ENCODE measurements around the gene HMGN4. TPM values are rescaled to one million over a fixed set of nuclear protein-coding genes. Genes with fewer than 3 reads are reported as not detected.

Gene HMGN4
- total RNA-seq, 1 experiment from 2014 or later: 29.6 TPM

DNA sequence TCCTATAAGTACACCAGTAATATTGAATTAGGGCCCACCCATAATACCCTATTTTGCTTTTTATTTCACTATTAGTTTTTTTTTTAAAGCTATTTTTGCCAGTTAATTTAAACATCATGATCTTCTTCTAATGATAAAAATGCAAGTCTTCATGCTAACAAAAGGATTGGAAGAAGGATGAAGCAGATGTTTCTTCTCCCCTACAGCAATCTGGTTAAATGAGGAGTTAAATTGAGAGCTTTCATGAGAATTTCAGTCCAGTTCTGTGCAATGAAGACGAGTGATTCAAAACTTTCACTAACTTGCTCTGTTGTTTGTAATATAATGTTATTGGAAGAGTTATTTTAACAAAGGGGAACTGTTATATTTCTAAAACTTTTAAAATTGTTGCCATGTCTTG is 3.4 kb downstream of the HMGN4 start:
- ChIA-PET POLR2A (no interaction called here), CTCF (interaction anchor here (0.8 kb wide), 1 partner anchor 10 kb away, joined by 3 read pairs; no protein-coding TSS in a partner anchor)
- H3K4me3 Mint-ChIP-seq (ENCODE audit: unreplicated experiment): no peak overlapping the region
- no peak overlapping the region for H3K4me3 ChIP-seq (ENCODE audit: low read depth, low read length)
- H3K4me1 Mint-ChIP-seq (ENCODE audit: low read depth, unreplicated experiment): peaks cover 14% of the 10 kb centered on the region
- H3K27me3 Mint-ChIP-seq (ENCODE audit: insufficient read depth, unreplicated experiment): peaks cover 2% of the 10 kb centered on the region
- H3K36me3 ChIP-seq (ENCODE audit: control insufficient read depth, insufficient read depth, low read length): no peaks in the 10 kb centered on the region; the same call in 1 of the 2 replicates
- peaks cover 41% of the 10 kb centered on the region for H3K36me3 Mint-ChIP-seq (ENCODE audit: insufficient read depth, unreplicated experiment)
- DNase-seq: no peak
- H3K4me1 ChIP-seq: no peaks in the 10 kb centered on the region
- BruUV-seq (replicated peaks): no TSS peak
- no peak overlapping the region for H3K27ac Mint-ChIP-seq (ENCODE audit: unreplicated experiment)
- no peaks in the 10 kb centered on the region for H3K9me3 Mint-ChIP-seq (ENCODE audit: unreplicated experiment)
- TF ChIP-seq CTCF (IDR thresholded peaks at IDR 0.05; ENCODE audit: insufficient read depth in 1 of 2, low read depth in 1 of 2, low read length in 1 of 2, severe bottlenecking in 1 of 2, unreplicated experiment in 1 of 2): no peak
- no peaks in the 10 kb centered on the region for H3K9me3 ChIP-seq
- H3K27me3 ChIP-seq (replicated peaks; ENCODE audit: control insufficient read depth, insufficient read depth, low read length): no peaks in the 10 kb centered on the region
- intact Hi-C loops (cut with micrococcal nuclease; ENCODE audit: unreplicated experiment): no loop called here

GRCh38 chr6:26543953-26544352 is 5.8 kb downstream of the HMGN4 start:
- H3K36me3 ChIP-seq (ENCODE audit: control insufficient read depth, insufficient read depth, low read length): no peaks in the 10 kb centered on the region; the same call in 1 of the 2 replicates
- H3K27me3 ChIP-seq (replicated peaks; ENCODE audit: control insufficient read depth, insufficient read depth, low read length): no peaks in the 10 kb centered on the region
- H3K4me3 Mint-ChIP-seq (ENCODE audit: unreplicated experiment): no peak overlapping the region
- H3K4me3 ChIP-seq (ENCODE audit: low read depth, low read length): no peak overlapping the region
- ChIA-PET CTCF (no interaction called here), POLR2A (interaction anchor here (0.7 kb wide), 1 partner anchor 254 kb away, joined by 14 read pairs; no protein-coding TSS in a partner anchor)
- no peaks in the 10 kb centered on the region for H3K9me3 Mint-ChIP-seq (ENCODE audit: unreplicated experiment)
- H3K27me3 Mint-ChIP-seq (ENCODE audit: insufficient read depth, unreplicated experiment): no peaks in the 10 kb centered on the region
- intact Hi-C loops (cut with micrococcal nuclease; ENCODE audit: unreplicated experiment): no loop called here
- H3K9me3 ChIP-seq: no peaks in the 10 kb centered on the region
- no peaks in the 10 kb centered on the region for H3K4me1 ChIP-seq
- DNase-seq: no peak
- BruUV-seq (replicated peaks): no TSS peak
- TF ChIP-seq CTCF (IDR thresholded peaks at IDR 0.05; ENCODE audit: insufficient read depth in 1 of 2, low read depth in 1 of 2, low read length in 1 of 2, severe bottlenecking in 1 of 2, unreplicated experiment in 1 of 2): peak; percentile 34 to 44
- peaks cover 7% of the 10 kb centered on the region for H3K4me1 Mint-ChIP-seq (ENCODE audit: low read depth, unreplicated experiment)
- no peak overlapping the region for H3K27ac Mint-ChIP-seq (ENCODE audit: unreplicated experiment)
- H3K36me3 Mint-ChIP-seq (ENCODE audit: insufficient read depth, unreplicated experiment): peaks cover 19% of the 10 kb centered on the region

GRCh38 chr6:26544473-26544872 is 6.3 kb downstream of the HMGN4 start:
- no peaks in the 10 kb centered on the region for H3K9me3 Mint-ChIP-seq (ENCODE audit: unreplicated experiment)
- H3K36me3 Mint-ChIP-seq (ENCODE audit: insufficient read depth, unreplicated experiment): peaks cover 19% of the 10 kb centered on the region
- Histone ChIP-seq H3K9me3 (no peaks in the 10 kb centered on the region), H3K4me3 (ENCODE audit: low read depth, low read length) (no peak overlapping the region), H3K4me1 (no peaks in the 10 kb centered on the region), H3K36me3 (ENCODE audit: control insufficient read depth, insufficient read depth, low read length) (no peaks in the 10 kb centered on the region; the same call in 1 of the 2 replicates), H3K27me3 (replicated peaks; ENCODE audit: control insufficient read depth, insufficient read depth, low read length) (no peaks in the 10 kb centered on the region)
- H3K27me3 Mint-ChIP-seq (ENCODE audit: insufficient read depth, unreplicated experiment): no peaks in the 10 kb centered on the region
- H3K4me3 Mint-ChIP-seq (ENCODE audit: unreplicated experiment): no peak overlapping the region
- CTCF ChIA-PET: no interaction called here
- POLR2A ChIA-PET: no interaction called here
- no peak overlapping the region for H3K27ac Mint-ChIP-seq (ENCODE audit: unreplicated experiment)
- no peak for DNase-seq
- H3K4me1 Mint-ChIP-seq (ENCODE audit: low read depth, unreplicated experiment): peaks cover 7% of the 10 kb centered on the region
- intact Hi-C loops (cut with micrococcal nuclease; ENCODE audit: unreplicated experiment): no loop called here
- no peak for TF ChIP-seq CTCF (IDR thresholded peaks at IDR 0.05; ENCODE audit: insufficient read depth in 1 of 2, low read depth in 1 of 2, low read length in 1 of 2, severe bottlenecking in 1 of 2, unreplicated experiment in 1 of 2)
- BruUV-seq (replicated peaks): no TSS peak
